CD14-positive monocyte (primary cell): ENCODE results near the gene RPS21. TPM values are rescaled to one million over a fixed set of nuclear protein-coding genes. Genes with fewer than 3 reads are reported as not detected.
"Not testable (repeated sequence)": the region's sequence is repeated elsewhere in the genome, so short reads cannot be mapped to it uniquely, and the experiment has no call there.

Experiments
- DNase-seq, 3 donors: peaks; one replicate each; pipeline ENCODE4 v3.0.0-alpha.2; 2011 to 2022
- H2AFZ ChIP-seq: 2 replicates; pipeline ENCODE4 v1.6.0; 2012; ENCODE audit warnings: mild to moderate bottlenecking, low read depth, low read length, inconsistent platforms; ENCODE audit not compliant: insufficient read depth, poor library complexity, severe bottlenecking
- H3K27ac ChIP-seq, 2 donors: 1 replicate in 1 of 2; 2 replicates in 1 of 2; pipeline ENCODE4 v1.5.1; 2012 to 2013; ENCODE audit warnings: low read length in 2 of 2, control low read depth in 1 of 2, inconsistent platforms in 1 of 2, low read depth in 1 of 2, mild to moderate bottlenecking in 1 of 2
- H3K27me3 ChIP-seq, 2 donors: one replicate each; pipeline versions ENCODE4 v1.6.0 to v1.6.1; 2011 to 2013; ENCODE audit warnings: low read length in 2 of 2; ENCODE audit not compliant: control insufficient read depth in 2 of 2, insufficient read depth in 2 of 2
- H3K36me3 ChIP-seq, 2 donors: replicated peaks in 1 of 2; 1 replicate in 1 of 2; 2 replicates in 1 of 2; pipeline versions ENCODE4 v1.5.1 to v1.6.1; 2012 to 2013; ENCODE audit warnings: low read length in 2 of 2, control low read depth in 1 of 2, inconsistent platforms in 1 of 2, mild to moderate bottlenecking in 1 of 2; ENCODE audit not compliant: insufficient read depth in 2 of 2, control insufficient read depth in 1 of 2
- H3K4me1 ChIP-seq, 2 donors: 1 replicate in 1 of 2; 2 replicates in 1 of 2; pipeline versions ENCODE4 v1.5.1 to v1.6.1; 2012 to 2013; ENCODE audit warnings: low read length in 2 of 2, control low read depth in 1 of 2, inconsistent platforms in 1 of 2, mild to moderate bottlenecking in 1 of 2, moderate library complexity in 1 of 2; ENCODE audit not compliant: insufficient read depth in 2 of 2, control insufficient read depth in 1 of 2
- H3K4me2 ChIP-seq: replicated peaks from 2 replicates; pipeline ENCODE3; 2012; ENCODE audit warnings: low read length, moderate library complexity, mild to moderate bottlenecking; ENCODE audit not compliant: poor library complexity, severe bottlenecking; ENCODE audit errors: extremely low read depth
- H3K4me3 ChIP-seq, 3 experiments: fragments of 200-600 bp in 1 of 3; sonication (generic) in 1 of 3; replicated peaks in 1 of 3; 1 replicate in 2 of 3; 2 replicates in 1 of 3; pipeline ENCODE4 v1.5.1; 2011 to 2013; ENCODE audit warnings: low read length in 3 of 3, mild to moderate bottlenecking in 3 of 3, control low read depth in 2 of 3, low read depth in 2 of 3, inconsistent platforms in 1 of 3, moderate library complexity in 1 of 3
- H3K79me2 ChIP-seq: 2 replicates; pipeline ENCODE4 v1.6.0; 2012; ENCODE audit warnings: mild to moderate bottlenecking, control low read depth, inconsistent platforms, low read length, moderate library complexity; ENCODE audit not compliant: insufficient read depth
- H3K9ac ChIP-seq: 2 replicates; pipeline ENCODE4 v1.6.0; 2017; ENCODE audit warnings: low read length, mild to moderate bottlenecking; ENCODE audit not compliant: insufficient read depth, poor library complexity, severe bottlenecking
- H3K9me3 ChIP-seq, 2 donors: replicated peaks in 1 of 2; 1 replicate in 1 of 2; 2 replicates in 1 of 2; pipeline versions ENCODE4 v1.5.1 to v1.6.1; 2012 to 2013; ENCODE audit warnings: low read length in 2 of 2, control low read depth in 1 of 2; ENCODE audit not compliant: control insufficient read depth in 1 of 2, insufficient read depth in 1 of 2
- H4K20me1 ChIP-seq: 2 replicates; pipeline ENCODE4 v1.6.0; 2012; ENCODE audit warnings: mild to moderate bottlenecking, low read length, control low read depth, moderate library complexity; ENCODE audit not compliant: insufficient read depth
- H3K27ac Mint-ChIP-seq, 7 donors: one replicate each; pipeline ENCODE4 v1.8.0; 2020; ENCODE audit warnings: mild to moderate bottlenecking in 7 of 7, mixed read lengths in 7 of 7, moderate library complexity in 6 of 7, inconsistent platforms in 2 of 7
- H3K27me3 Mint-ChIP-seq, 3 donors: one replicate each; pipeline ENCODE4 v1.8.0; 2021 to 2022; ENCODE audit warnings: low read depth in 3 of 3, mild to moderate bottlenecking in 3 of 3, mixed read lengths in 3 of 3, moderate library complexity in 3 of 3, inconsistent platforms in 1 of 3
- H3K36me3 Mint-ChIP-seq, 2 donors: one replicate each; pipeline ENCODE4 v1.8.0; 2020; ENCODE audit warnings: mixed read lengths in 2 of 2, inconsistent platforms in 1 of 2, mild to moderate bottlenecking in 1 of 2
- H3K4me1 Mint-ChIP-seq: one replicate; pipeline ENCODE4 v1.8.0; 2020; ENCODE audit warnings: mild to moderate bottlenecking, mixed read lengths
- H3K4me3 Mint-ChIP-seq, 2 donors: one replicate each; pipeline ENCODE4 v1.8.0; 2020; ENCODE audit warnings: mild to moderate bottlenecking in 2 of 2, mixed read lengths in 2 of 2, moderate library complexity in 1 of 2
- H3K9me3 Mint-ChIP-seq, 7 donors: one replicate each; pipeline ENCODE4 v1.8.0; 2020 to 2022; ENCODE audit warnings: mixed read lengths in 7 of 7, mild to moderate bottlenecking in 6 of 7, moderate library complexity in 6 of 7, inconsistent platforms in 2 of 7
- WGBS: methylation state at CpG from one replicate; pipeline ENCODE4 v1.1.5; 2013; ENCODE audit warnings: missing lambda C conversion rate; ENCODE audit not compliant: insufficient coverage; 5-methylcytosine and 5-hydroxymethylcytosine counted together
- intact Hi-C, 2 donors: fragments of 100-400 bp; cut with micrococcal nuclease; formaldehyde crosslinking; loops; one replicate each; pipeline versions ENCODE4 v1.15.0 to v1.15.1; 2023
- polyA plus RNA-seq, 3 donors: library from polyadenylated mRNA; depleted of rRNA in 1 of 3; unstranded in 2 of 3; stranded (reverse) in 1 of 3; fragments of 300-500 nt in 2 of 3; fragments of >200 nt in 1 of 3; fragmentation: Illumina TruSeq in 2 of 3; gene quantifications; 1 replicate in 2 of 3; 2 replicates in 1 of 3; pipeline ENCODE4 v1.2.3, GENCODE V29; 2012 to 2021
- TF ChIP-seq, protein P1 (sequence below): fragments of 200-600 bp; IDR thresholded peaks from one replicate; pipeline ENCODE4 v1.8.0; 2022; ENCODE audit warnings: antibody characterized with exemption, mild to moderate bottlenecking

RPS21 gene
- polyA plus RNA-seq, 3 donors, result 799 to 6,263 (median 968) TPM

DNA sequence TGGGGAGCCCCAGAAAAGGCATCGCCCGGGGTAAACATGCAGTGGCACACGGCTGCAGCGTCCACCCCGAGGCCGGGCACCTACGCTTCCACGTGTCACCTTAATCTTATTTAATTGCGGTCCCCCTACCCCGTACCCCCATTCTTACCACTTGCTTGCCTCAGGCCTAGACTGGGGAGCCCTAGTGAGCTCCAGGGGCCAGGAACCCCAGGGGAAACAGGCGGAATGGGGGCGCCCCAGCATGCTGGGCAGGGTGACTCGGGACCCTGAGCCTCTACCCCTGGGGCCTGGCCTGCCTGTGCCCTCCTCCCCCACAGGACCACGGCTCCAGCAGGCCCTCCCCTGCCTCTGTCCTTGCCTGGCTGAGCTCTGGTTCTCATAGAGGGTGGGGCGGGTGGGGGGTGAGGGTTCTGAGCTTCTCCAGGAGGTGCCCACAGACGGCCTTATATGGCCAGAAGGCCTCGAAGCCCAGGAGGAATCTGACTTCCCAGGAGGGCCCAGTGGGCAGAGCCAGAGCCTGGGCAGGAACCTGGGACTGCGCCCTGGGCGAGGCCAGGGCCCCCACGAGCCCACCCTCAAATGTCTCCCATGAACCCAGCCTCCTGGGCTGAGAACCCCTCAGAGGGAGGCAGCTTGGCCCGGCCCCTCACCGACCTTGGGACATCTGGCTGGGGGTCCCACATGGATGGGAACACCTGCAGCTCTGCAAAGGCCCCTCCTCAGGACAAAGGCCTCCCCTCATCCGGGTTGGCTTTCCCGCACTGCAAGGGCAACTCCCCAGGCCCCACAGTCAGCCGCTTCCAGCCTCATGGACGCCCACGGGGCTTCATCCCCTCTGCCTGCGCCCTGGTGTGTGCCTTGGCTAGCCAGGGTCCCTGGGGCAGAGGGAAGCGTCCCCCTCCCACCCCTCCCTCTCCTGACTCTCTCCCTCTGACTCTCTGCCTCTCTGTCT, 14.6 kb upstream of the RPS21 start:
- H3K4me3 Mint-ChIP-seq, result no peak overlapping the region
- H3K27me3 Mint-ChIP-seq, result peaks cover 23 to 50% (median 36%) of the 10 kb centered on the region in 3 donors
- no peak overlapping the region for H3K27ac Mint-ChIP-seq
- Histone ChIP-seq H3K9me3 (peaks cover 0 to 3% of the 10 kb centered on the region in 2 donors), H3K36me3 (no peaks in the 10 kb centered on the region), H3K27ac (no peak overlapping the region), H3K4me3 (no peak overlapping the region), H3K9ac (no peak overlapping the region), H3K79me2 (no peaks in the 10 kb centered on the region), H2AFZ (no peak overlapping the region), H3K4me2 (no peak overlapping the region), H3K4me1 (peaks cover 9 to 12% of the 10 kb centered on the region in 2 donors), H4K20me1 (no peaks in the 10 kb centered on the region), H3K27me3 (peaks cover 13 to 39% of the 10 kb centered on the region in 2 donors)
- WGBS, result 77% methylated on average over 19 of the region's 29 CpGs
- no peaks in the 10 kb centered on the region for H3K36me3 Mint-ChIP-seq
- H3K9me3 Mint-ChIP-seq, result peaks cover 0 to 13% (median 2%) of the 10 kb centered on the region in 7 donors
- intact Hi-C loops, result no loop called here
- H3K4me1 Mint-ChIP-seq, result peaks cover 11% of the 10 kb centered on the region
- DNase-seq, result no peak
- TF ChIP-seq, protein P1, sequence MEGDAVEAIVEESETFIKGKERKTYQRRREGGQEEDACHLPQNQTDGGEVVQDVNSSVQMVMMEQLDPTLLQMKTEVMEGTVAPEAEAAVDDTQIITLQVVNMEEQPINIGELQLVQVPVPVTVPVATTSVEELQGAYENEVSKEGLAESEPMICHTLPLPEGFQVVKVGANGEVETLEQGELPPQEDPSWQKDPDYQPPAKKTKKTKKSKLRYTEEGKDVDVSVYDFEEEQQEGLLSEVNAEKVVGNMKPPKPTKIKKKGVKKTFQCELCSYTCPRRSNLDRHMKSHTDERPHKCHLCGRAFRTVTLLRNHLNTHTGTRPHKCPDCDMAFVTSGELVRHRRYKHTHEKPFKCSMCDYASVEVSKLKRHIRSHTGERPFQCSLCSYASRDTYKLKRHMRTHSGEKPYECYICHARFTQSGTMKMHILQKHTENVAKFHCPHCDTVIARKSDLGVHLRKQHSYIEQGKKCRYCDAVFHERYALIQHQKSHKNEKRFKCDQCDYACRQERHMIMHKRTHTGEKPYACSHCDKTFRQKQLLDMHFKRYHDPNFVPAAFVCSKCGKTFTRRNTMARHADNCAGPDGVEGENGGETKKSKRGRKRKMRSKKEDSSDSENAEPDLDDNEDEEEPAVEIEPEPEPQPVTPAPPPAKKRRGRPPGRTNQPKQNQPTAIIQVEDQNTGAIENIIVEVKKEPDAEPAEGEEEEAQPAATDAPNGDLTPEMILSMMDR, result no peak

- H3K4me1 ChIP-seq, DNase-seq, H3K4me2 ChIP-seq, H3K36me3 ChIP-seq, H3K4me3 ChIP-seq, H3K36me3 Mint-ChIP-seq, H3K4me1 Mint-ChIP-seq, H3K27ac ChIP-seq, H4K20me1 ChIP-seq, H3K27ac Mint-ChIP-seq, H3K9me3 ChIP-seq, H3K79me2 ChIP-seq, H3K9ac ChIP-seq, H3K9me3 Mint-ChIP-seq, H2AFZ ChIP-seq, H3K4me3 Mint-ChIP-seq, intact Hi-C loops: not testable (repeated sequence)
- H3K27me3 ChIP-seq, result peaks cover under 1 to 25% of the 10 kb centered on the region in 2 donors
- H3K27me3 Mint-ChIP-seq, result peaks cover 13 to 36% (median 23%) of the 10 kb centered on the region in 3 donors
- 86% methylated on average over 23 of the region's 40 CpGs for WGBS
Observed at GRCh38 chr20:62373631-62374179, 13.2 kb upstream of the RPS21 start.
